IMR-90 (cell line): ENCODE results near the gene BTBD2. TPM values are rescaled to one million over a fixed set of nuclear protein-coding genes. Genes with fewer than 3 reads are reported as not detected.

Experiments used
- ATAC-seq: fragments of 200-7000 bp; cut with Tn5 transposase; 2 replicates; pipeline ENCODE4 v1.9.1; 2020; ENCODE audit warnings: low read depth, mild to moderate bottlenecking, moderate library complexity
- BruUV-seq: library from RNA; stranded (reverse); fragments of 400-500 nt; replicated peaks from 2 replicates; lab custom pipeline; 2021; lab: Mats Ljungman, UMichigan
- CTCF ChIA-PET: fragments of 300-600 bp; formaldehyde crosslinking; extraction: SDS; loops from one replicate; lab custom pipeline; 2021; ENCODE audit warnings: antibody characterized with exemption; lab: Yijun Ruan, JAX
- POLR2A ChIA-PET: fragments of 300-600 bp; sonication (Branson Sonifier 250); formaldehyde crosslinking; loops from one replicate; lab custom pipeline; 2022; ENCODE audit warnings: antibody characterized with exemption; ENCODE audit not compliant: unreplicated experiment; lab: Charles Lee
- DNase-seq: peaks from one replicate; pipeline ENCODE4 v3.0.0; 2013
- H2AFZ ChIP-seq: replicated peaks from 2 replicates; pipeline ENCODE3; 2013; ENCODE audit warnings: low read length, mild to moderate bottlenecking; ENCODE audit not compliant: poor library complexity
- H2AK5ac ChIP-seq: 2 replicates; pipeline ENCODE4 v1.6.1; 2013; ENCODE audit warnings: low read depth, low read length, inconsistent platforms
- H2AK9ac ChIP-seq: replicated peaks from 2 replicates; pipeline ENCODE3; 2013; ENCODE audit warnings: mild to moderate bottlenecking, low read depth, low read length, moderate library complexity; ENCODE audit not compliant: poor library complexity
- H2BK120ac ChIP-seq: 2 replicates; pipeline ENCODE4 v1.6.1; 2013; ENCODE audit warnings: low read depth, low read length, inconsistent platforms
- H2BK15ac ChIP-seq: 3 replicates; pipeline ENCODE4 v1.6.1; 2013; ENCODE audit warnings: low read depth, low read length, inconsistent platforms
- H2BK20ac ChIP-seq: 2 replicates; pipeline ENCODE4 v1.6.1; 2013; ENCODE audit warnings: low read depth, mild to moderate bottlenecking, inconsistent platforms, low read length, moderate library complexity
- H2BK5ac ChIP-seq: 2 replicates; pipeline ENCODE4 v1.6.1; 2013; ENCODE audit warnings: mild to moderate bottlenecking, low read depth, low read length, inconsistent platforms; ENCODE audit not compliant: poor library complexity, severe bottlenecking
- H3K14ac ChIP-seq: replicated peaks from 2 replicates; pipeline ENCODE4 v1.6.1; 2013; ENCODE audit warnings: low read depth, low read length, inconsistent platforms
- H3K18ac ChIP-seq: 2 replicates; pipeline ENCODE4 v1.6.1; 2013; ENCODE audit warnings: low read depth, low read length, control low read depth
- H3K23ac ChIP-seq: 2 replicates; pipeline ENCODE4 v1.6.1; 2013; ENCODE audit warnings: low read depth, low read length, inconsistent platforms
- H3K27ac ChIP-seq: 2 replicates; pipeline ENCODE4 v1.5.1; 2013; ENCODE audit warnings: mild to moderate bottlenecking, control low read depth, low read length; ENCODE audit not compliant: insufficient read depth
- H3K27me3 ChIP-seq: 2 replicates; pipeline ENCODE4 v1.6.1; 2013; ENCODE audit warnings: low read length; ENCODE audit not compliant: control insufficient read depth, insufficient read depth
- H3K36me3 ChIP-seq: 2 replicates; pipeline ENCODE4 v1.6.1; 2013; ENCODE audit warnings: low read length, mixed read lengths; ENCODE audit not compliant: control insufficient read depth, insufficient read depth
- H3K4ac ChIP-seq: 2 replicates; pipeline ENCODE4 v1.6.1; 2013; ENCODE audit warnings: low read depth, low read length, inconsistent platforms
- H3K4me1 ChIP-seq: 2 replicates; pipeline ENCODE4 v1.6.1; 2013; ENCODE audit warnings: low read length, mixed read lengths; ENCODE audit not compliant: control insufficient read depth, insufficient read depth
- H3K4me2 ChIP-seq: 2 replicates; pipeline ENCODE4 v1.6.1; 2013; ENCODE audit warnings: low read depth, mild to moderate bottlenecking, control low read depth, low read length, moderate library complexity
- H3K4me3 ChIP-seq: 2 replicates; pipeline ENCODE4 v1.5.1; 2013; ENCODE audit warnings: low read depth, mild to moderate bottlenecking, control low read depth, low read length, moderate library complexity; ENCODE audit not compliant: insufficient read depth
- H3K56ac ChIP-seq: 2 replicates; pipeline ENCODE4 v1.6.1; 2013; ENCODE audit warnings: low read length, inconsistent platforms; ENCODE audit not compliant: insufficient read depth; ENCODE audit errors: extremely low read depth
- H3K79me1 ChIP-seq, 2 experiments: 2 replicates each; pipeline ENCODE4 v1.6.1; 2013; ENCODE audit warnings: low read length in 2 of 2, inconsistent platforms in 1 of 2, low read depth in 1 of 2
- H3K9ac ChIP-seq: 2 replicates; pipeline ENCODE4 v1.6.1; 2013; ENCODE audit warnings: low read depth, low read length, control low read depth
- H3K9me1 ChIP-seq: 2 replicates; pipeline ENCODE4 v1.6.1; 2013; ENCODE audit warnings: low read length, inconsistent platforms; ENCODE audit not compliant: insufficient read depth
- H3K9me3 ChIP-seq: 2 replicates; pipeline ENCODE4 v1.6.1; 2013; ENCODE audit warnings: low read length; ENCODE audit not compliant: control insufficient read depth, insufficient read depth
- H4K20me1 ChIP-seq: 2 replicates; pipeline ENCODE4 v1.6.1; 2013; ENCODE audit warnings: low read length, inconsistent platforms; ENCODE audit not compliant: insufficient read depth
- H4K5ac ChIP-seq: 2 replicates; pipeline ENCODE4 v1.6.1; 2013; ENCODE audit warnings: mild to moderate bottlenecking, low read depth, low read length, control low read depth
- H4K8ac ChIP-seq, 2 experiments: 2 replicates each; pipeline ENCODE4 v1.6.1; 2013; ENCODE audit warnings: low read depth in 2 of 2, low read length in 2 of 2, control low read depth in 1 of 2, inconsistent platforms in 1 of 2
- H4K91ac ChIP-seq: 2 replicates; pipeline ENCODE4 v1.6.1; 2013; ENCODE audit warnings: low read depth, low read length, inconsistent platforms; ENCODE audit not compliant: insufficient read depth
- ELK1 ChIP-seq: fragments of 150-350 bp; IDR thresholded peaks from 2 replicates; pipeline ENCODE4 v1.6.1; 2016; ENCODE audit warnings: low read depth, mild to moderate bottlenecking, low read length, moderate library complexity, borderline replicate concordance
- MAFK ChIP-seq: IDR thresholded peaks from 2 replicates; pipeline ENCODE4 v1.6.1; 2012; ENCODE audit warnings: low read depth, low read length, improper control_type of control experiment
- MXI1 ChIP-seq: IDR thresholded peaks from 2 replicates; pipeline ENCODE4 v1.6.1; 2012; ENCODE audit warnings: low read depth, mild to moderate bottlenecking, low read length, moderate library complexity, borderline replicate concordance
- POLR2A ChIP-seq: IDR thresholded peaks from 2 replicates; pipeline ENCODE4 v1.6.1; 2012; ENCODE audit warnings: mild to moderate bottlenecking, low read depth, low read length
- WGBS, 2 experiments: methylation state at CpG; one replicate each; pipeline versions ENCODE4 v1.1.5 to v1.1.7; 2013; ENCODE audit warnings: missing lambda C conversion rate in 2 of 2; ENCODE audit not compliant: insufficient read length in 1 of 2; ENCODE audit errors: extremely low coverage in 2 of 2; 5-methylcytosine and 5-hydroxymethylcytosine counted together
- dilution Hi-C: fragments of 300-500 bp; cut with HindIII; formaldehyde crosslinking; loops from one replicate; pipeline ENCODE4 v1.14.3; 2018; ENCODE audit warnings: low sequenced_read_pairs; ENCODE audit not compliant: unreplicated experiment
- in situ Hi-C: fragments of 300-500 bp; cut with MboI; formaldehyde crosslinking; loops from 3 replicates; pipeline ENCODE4 v1.14.3; 2019; ENCODE audit warnings: low sequenced_read_pairs, inconsistent platforms, mixed read lengths
- intact Hi-C: fragments of 100-400 bp; cut with micrococcal nuclease; formaldehyde crosslinking; loops from 2 replicates; pipeline ENCODE4 v1.10.0; 2022
- polyA plus RNA-seq, 3 experiments: library from polyadenylated mRNA; depleted of rRNA; stranded (reverse); fragments of >200 nt; gene quantifications; 2 replicates each; pipeline ENCODE4 v1.2.3, GENCODE V29; 2012; ENCODE audit warnings: low replicate concordance in 1 of 3
- total RNA-seq: library from RNA; depleted of rRNA; stranded (reverse); fragments of >200 nt; gene quantifications from 2 replicates; pipeline ENCODE4 v1.2.3, GENCODE V29; 2012

Gene BTBD2
- total and polyA plus RNA-seq, 2 of the 4 experiments (the other 2 are of a cell fraction): 24.4 to 65.7 TPM

- no peak overlapping the region for H2BK5ac ChIP-seq
- POLR2A ChIA-PET: no interaction called here
- no peak overlapping the region for H3K9ac ChIP-seq
- no peak overlapping the region for H3K4me3 ChIP-seq
- ATAC-seq: no peak
- in situ Hi-C loops: no loop called here
- peaks cover 40% of the 10 kb centered on the region for H4K20me1 ChIP-seq
- H3K79me1 ChIP-seq: peaks cover 5 to 39% of the 10 kb centered on the region in 2 experiments
- no peak overlapping the region for H4K5ac ChIP-seq
- H4K91ac ChIP-seq: no peak overlapping the region
- intact Hi-C loops: no loop called here
- H3K18ac ChIP-seq: no peak overlapping the region
- peaks cover 4% of the 10 kb centered on the region for H3K9me1 ChIP-seq
- no TSS peak for BruUV-seq
- no peak for DNase-seq
- H2AFZ ChIP-seq: no peak overlapping the region
- no peak overlapping the region for H3K23ac ChIP-seq
- no peak overlapping the region for H3K56ac ChIP-seq
- no peak overlapping the region for H2BK20ac ChIP-seq
- H4K8ac ChIP-seq: no peak overlapping the region
- CTCF ChIA-PET: no interaction called here
- peaks cover 46% of the 10 kb centered on the region for H3K36me3 ChIP-seq
- no peaks in the 10 kb centered on the region for H3K9me3 ChIP-seq
- no peak overlapping the region for H2BK120ac ChIP-seq
- WGBS, 2 experiments: 98% methylated on average over 38 of the region's 51 CpGs; no CpG with 5 or more reads in 1 of the 2 experiments
- no peak overlapping the region for H3K4ac ChIP-seq
- no peak overlapping the region for H2AK5ac ChIP-seq
- TF ChIP-seq MXI1 (no peak), MAFK (no peak), ELK1 (no peak), POLR2A (no peak)
- no peak overlapping the region for H3K4me2 ChIP-seq
- H3K27ac ChIP-seq: no peak overlapping the region
- H3K4me1 ChIP-seq: no peaks in the 10 kb centered on the region
- no peaks in the 10 kb centered on the region for H3K27me3 ChIP-seq
- dilution Hi-C loops: no loop called here
- H2AK9ac ChIP-seq: no peak overlapping the region
- no peak overlapping the region for H2BK15ac ChIP-seq
- H3K14ac ChIP-seq: no peak overlapping the region
Measured at GRCh38 chr19:1978346-1978894, 37.1 kb downstream of the BTBD2 start.
